ENCODE data around the gene KPNA5.
"Not testable (repeated sequence)": the region's sequence is repeated elsewhere in the genome, so short reads cannot be mapped to it uniquely, and the experiment has no call there.

KPNA5 gene

GRCh38 chr6:116663308-116663707 is 17.7 kb upstream of the KPNA5 start:
- Histone ChIP-seq H2AFZ (ENCODE audit: low read depth) (no peak overlapping the region), H3K27ac (no peak overlapping the region), H3K36me3 (ENCODE audit: insufficient read depth) (no peaks in the 10 kb centered on the region), H3K4me2 (no peak overlapping the region), H3K79me2 (ENCODE audit: insufficient read depth, low read depth) (peaks cover 38% of the 10 kb centered on the region), H3K27me3 (ENCODE audit: insufficient read depth, low read depth) (no peaks in the 10 kb centered on the region), H3K9ac (no peak overlapping the region), H4K20me1 (ENCODE audit: insufficient read depth) (no peaks in the 10 kb centered on the region), H3K4me1 (ENCODE audit: low read depth, poor library complexity, severe bottlenecking) (peaks cover 33% of the 10 kb centered on the region), H3K4me3 (IDR thresholded peaks at IDR 0.05; ENCODE audit: insufficient read depth, low read depth, low read length) (no peak overlapping the region)
- TF ChIP-seq CTCF (conservative IDR thresholded peaks at IDR 0.05; ENCODE audit: low read depth, low read length) = no peak

- not testable (repeated sequence) for H4K20me1 ChIP-seq (ENCODE audit: insufficient read depth); H2AFZ ChIP-seq (ENCODE audit: low read depth); H3K4me3 ChIP-seq (IDR thresholded peaks at IDR 0.05; ENCODE audit: insufficient read depth, low read depth, low read length); H3K27me3 ChIP-seq (ENCODE audit: insufficient read depth, low read depth); H3K9ac ChIP-seq; H3K36me3 ChIP-seq (ENCODE audit: insufficient read depth); H3K4me2 ChIP-seq; H3K27ac ChIP-seq
- Histone ChIP-seq H3K79me2 (ENCODE audit: insufficient read depth, low read depth) (peaks cover 38% of the 10 kb centered on the region), H3K4me1 (ENCODE audit: low read depth, poor library complexity, severe bottlenecking) (peaks cover 33% of the 10 kb centered on the region)
Observed at GRCh38 chr6:116664169-116664568, 16.8 kb upstream of the KPNA5 start.

- Histone ChIP-seq H3K4me3 (IDR thresholded peaks at IDR 0.05; ENCODE audit: insufficient read depth, low read depth, low read length) (no peak overlapping the region), H3K4me2 (no peak overlapping the region), H2AFZ (ENCODE audit: low read depth) (no peak overlapping the region), H3K27ac (no peak overlapping the region), H4K20me1 (ENCODE audit: insufficient read depth) (no peaks in the 10 kb centered on the region), H3K9ac (no peak overlapping the region), H3K36me3 (ENCODE audit: insufficient read depth) (no peaks in the 10 kb centered on the region), H3K4me1 (ENCODE audit: low read depth, poor library complexity, severe bottlenecking) (peaks cover 33% of the 10 kb centered on the region), H3K27me3 (ENCODE audit: insufficient read depth, low read depth) (no peaks in the 10 kb centered on the region), H3K79me2 (ENCODE audit: insufficient read depth, low read depth) (peaks cover 38% of the 10 kb centered on the region)
- TF ChIP-seq CTCF (conservative IDR thresholded peaks at IDR 0.05; ENCODE audit: low read depth, low read length) = no peak
Observed at GRCh38 chr6:116665464-116665863, 15.5 kb upstream of the KPNA5 start.

GRCh38 chr6:116666869-116667268 is 14.1 kb upstream of the KPNA5 start:
- Histone ChIP-seq H3K4me1 (ENCODE audit: low read depth, poor library complexity, severe bottlenecking) (peaks cover 33% of the 10 kb centered on the region), H3K4me2 (peak overlapping the region; percentile 80), H4K20me1 (ENCODE audit: insufficient read depth) (no peaks in the 10 kb centered on the region), H3K27ac (no peak overlapping the region), H3K27me3 (ENCODE audit: insufficient read depth, low read depth) (no peaks in the 10 kb centered on the region), H3K79me2 (ENCODE audit: insufficient read depth, low read depth) (peaks cover 38% of the 10 kb centered on the region), H3K9ac (no peak overlapping the region), H2AFZ (ENCODE audit: low read depth) (no peak overlapping the region), H3K4me3 (IDR thresholded peaks at IDR 0.05; ENCODE audit: insufficient read depth, low read depth, low read length) (no peak overlapping the region), H3K36me3 (ENCODE audit: insufficient read depth) (no peaks in the 10 kb centered on the region)
- no peak for TF ChIP-seq CTCF (conservative IDR thresholded peaks at IDR 0.05; ENCODE audit: low read depth, low read length)

- Histone ChIP-seq H3K27ac (no peak overlapping the region; the same call in 1 of the 2 replicates), H3K4me1 (ENCODE audit: low read depth, poor library complexity, severe bottlenecking) (peaks cover 33% of the 10 kb centered on the region), H3K79me2 (ENCODE audit: insufficient read depth, low read depth) (peaks cover 36% of the 10 kb centered on the region), H4K20me1 (ENCODE audit: insufficient read depth) (no peaks in the 10 kb centered on the region), H3K4me3 (IDR thresholded peaks at IDR 0.05; ENCODE audit: insufficient read depth, low read depth, low read length) (no peak overlapping the region), H2AFZ (ENCODE audit: low read depth) (peak overlapping the region; percentile 77; the same call in 1 of the 2 replicates), H3K4me2 (peak overlapping the region; percentile 80), H3K27me3 (ENCODE audit: insufficient read depth, low read depth) (no peaks in the 10 kb centered on the region), H3K36me3 (ENCODE audit: insufficient read depth) (no peaks in the 10 kb centered on the region), H3K9ac (peak overlapping the region; percentile 71; the same call in 1 of the 2 replicates)
- no peak for TF ChIP-seq CTCF (conservative IDR thresholded peaks at IDR 0.05; ENCODE audit: low read depth, low read length)
Observed at GRCh38 chr6:116667623-116668022, 13.4 kb upstream of the KPNA5 start.

Data from KMS-11 (cell line).